Activated T-cell treated with anti-CD3 and anti-CD28 coated beads, Interleukin-2, amount 50 U/mL, for 48 hours (primary cell): ENCODE data around the gene TMEM115.
A peak's percentile ranks its signal among the peaks of the same experiment; 100 is the strongest.

ENCODE experiments used
- DNase-seq, 2 experiments: peaks; one replicate each; pipeline ENCODE4 v3.0.0-alpha.2; 2020

Gene TMEM115

GRCh38 chr3:50327943-50328691 lies 31.2 kb downstream of the TMEM115 start, which contains the start of gene TUSC2:
Gene TUSC2 (minus strand): TSS chr3:50328223. CDS start chr3:50328099, 124 bp downstream.
- peak; percentile 95 to 96 for DNase-seq

- no peak for DNase-seq
These were observed 32.2 kb downstream of the TMEM115 start for GRCh38 chr3:50327129-50327528.

GRCh38 chr3:50326182-50326541 lies 33.2 kb downstream of the TMEM115 start:
- no peak for DNase-seq

- no peak for DNase-seq
These were observed 33.7 kb downstream of the TMEM115 start for GRCh38 chr3:50325497-50326181.

- no peak for DNase-seq
These were observed 34.2 kb downstream of the TMEM115 start for GRCh38 chr3:50325113-50325480.

- peak; percentile 81 to 82 for DNase-seq
These were observed 34.8 kb downstream of the TMEM115 start for GRCh38 chr3:50324351-50325112.

- no peak for DNase-seq
These were observed 35.6 kb downstream of the TMEM115 start for GRCh38 chr3:50323614-50324199.

- no peak for DNase-seq
These were observed 36.2 kb downstream of the TMEM115 start for GRCh38 chr3:50323092-50323600.

GRCh38 chr3:50322386-50323091 lies 36.8 kb downstream of the TMEM115 start, which contains the start of gene HYAL2:
Gene HYAL2 (minus strand): TSS chr3:50322745. CDS start chr3:50320489, 2,256 bp downstream.
- no peak for DNase-seq

- no peak for DNase-seq
These were observed 37.3 kb downstream of the TMEM115 start for GRCh38 chr3:50322115-50322385.

- peak; percentile 92 for DNase-seq
These were observed 37.8 kb downstream of the TMEM115 start for GRCh38 chr3:50321336-50322114.

- no peak for DNase-seq
These were observed 38.4 kb downstream of the TMEM115 start for GRCh38 chr3:50320853-50321335.

- DNase-seq = no peak
These were observed 39.3 kb downstream of the TMEM115 start for GRCh38 chr3:50319894-50320625.

- DNase-seq = no peak
These were observed 40.0 kb downstream of the TMEM115 start for GRCh38 chr3:50319181-50319893.

GRCh38 chr3:50318615-50319014 lies 40.7 kb downstream of the TMEM115 start:
- no peak for DNase-seq

GRCh38 chr3:50318163-50318562 lies 41.2 kb downstream of the TMEM115 start:
- no peak for DNase-seq

GRCh38 chr3:50317300-50317699 lies 42.0 kb downstream of the TMEM115 start:
- DNase-seq = no peak

- peak; percentile 62 to 68 for DNase-seq
These were observed 42.6 kb downstream of the TMEM115 start for GRCh38 chr3:50316657-50317242.

- DNase-seq = no peak
These were observed 44.5 kb downstream of the TMEM115 start for GRCh38 chr3:50314816-50315215.

GRCh38 chr3:50314342-50314741 lies 45.0 kb downstream of the TMEM115 start:
- no peak for DNase-seq
